Loucy (cell line): ENCODE results near the gene PDE6C.

Experiments
- H2AFZ ChIP-seq: fragments of 200-600 bp; sonication (generic); 2 replicates; pipeline ENCODE4 v1.6.0; 2016; ENCODE audit warnings: antibody characterized with exemption, mild to moderate bottlenecking, low read length, moderate library complexity
- H3F3A ChIP-seq: fragments of 200-600 bp; 2 replicates; pipeline ENCODE4 v1.6.0; 2016; ENCODE audit warnings: antibody characterized with exemption, low read depth, mild to moderate bottlenecking
- H3K27me3 ChIP-seq: fragments of 200-600 bp; sonication (generic); 2 replicates; pipeline ENCODE4 v1.6.1; 2014; ENCODE audit warnings: low read length, mild to moderate bottlenecking; ENCODE audit not compliant: insufficient read depth, poor library complexity, severe bottlenecking
- H3K36me3 ChIP-seq: fragments of 200-600 bp; sonication (generic); 2 replicates; pipeline ENCODE4 v1.6.1; 2016; ENCODE audit warnings: low read length; ENCODE audit not compliant: insufficient read depth
- H3K4me1 ChIP-seq: fragments of 200-600 bp; sonication (generic); 2 replicates; pipeline ENCODE4 v1.5.1; 2014; ENCODE audit warnings: low read length, mild to moderate bottlenecking; ENCODE audit not compliant: insufficient read depth, poor library complexity, severe bottlenecking
- H3K4me2 ChIP-seq: fragments of 200-600 bp; sonication (generic); 2 replicates; pipeline ENCODE4 v1.6.0; 2014; ENCODE audit warnings: antibody characterized with exemption, low read length, low read depth, mild to moderate bottlenecking; ENCODE audit not compliant: poor library complexity, severe bottlenecking
- H3K4me3 ChIP-seq: fragments of 200-600 bp; sonication (generic); 2 replicates; pipeline ENCODE4 v1.5.1; 2014; ENCODE audit warnings: low read length, mild to moderate bottlenecking, mixed read lengths; ENCODE audit not compliant: poor library complexity, severe bottlenecking
- H3K79me2 ChIP-seq: fragments of 200-600 bp; sonication (generic); 2 replicates; pipeline ENCODE4 v1.6.1; 2014; ENCODE audit warnings: low read length; ENCODE audit not compliant: insufficient read depth
- H3K9ac ChIP-seq: fragments of 200-600 bp; sonication (generic); 2 replicates; pipeline ENCODE4 v1.6.0; 2014; ENCODE audit warnings: mild to moderate bottlenecking, low read depth, low read length, moderate library complexity; ENCODE audit not compliant: poor library complexity, severe bottlenecking
- H3K9me2 ChIP-seq: fragments of 200-600 bp; sonication (generic); replicated peaks from 2 replicates; pipeline ENCODE4 v1.6.1; 2016; ENCODE audit warnings: low read depth, low read length, mixed read lengths
- H3K9me3 ChIP-seq: fragments of 200-600 bp; sonication (generic); 2 replicates; pipeline ENCODE4 v1.6.1; 2014; ENCODE audit warnings: mild to moderate bottlenecking, antibody characterized with exemption, low read length, low read depth; ENCODE audit not compliant: insufficient read depth
- H4K20me1 ChIP-seq: fragments of 200-600 bp; sonication (generic); 2 replicates; pipeline ENCODE4 v1.6.0; 2014; ENCODE audit warnings: antibody characterized with exemption, low read length, mild to moderate bottlenecking; ENCODE audit not compliant: insufficient read depth, poor library complexity, severe bottlenecking
- CTCF ChIP-seq: fragments of 200-600 bp; sonication (generic); conservative IDR thresholded peaks from 2 replicates; pipeline ENCODE4 v1.5.1; 2014; ENCODE audit warnings: mild to moderate bottlenecking, antibody characterized with exemption, low read length
- EZH2phosphoT487 ChIP-seq: fragments of 200-600 bp; IDR thresholded peaks from 2 replicates; pipeline ENCODE4 v1.6.1; 2018; ENCODE audit warnings: antibody characterized with exemption, mild to moderate bottlenecking, moderate library complexity, borderline replicate concordance

PDE6C gene

GRCh38 chr10:93673791-93674190 is 61.5 kb downstream of the PDE6C start:
- H3K36me3 ChIP-seq = peaks cover 72% of the 10 kb centered on the region; the same call in 1 of the 2 replicates
- no peaks in the 10 kb centered on the region for H4K20me1 ChIP-seq
- no peaks in the 10 kb centered on the region for H3K27me3 ChIP-seq
- H3K9me3 ChIP-seq = no peaks in the 10 kb centered on the region
- no peaks in the 10 kb centered on the region for H3K4me1 ChIP-seq
- no peak for TF ChIP-seq CTCF
- TF ChIP-seq EZH2phosphoT487 = no peak
- no peaks in the 10 kb centered on the region for H3F3A ChIP-seq
- H3K9me2 ChIP-seq = no peaks in the 10 kb centered on the region
- H3K9ac ChIP-seq = no peak overlapping the region
- H3K4me2 ChIP-seq = no peak overlapping the region
- H3K4me3 ChIP-seq = no peak overlapping the region
- H2AFZ ChIP-seq = no peak overlapping the region
- no peaks in the 10 kb centered on the region for H3K79me2 ChIP-seq

GRCh38 chr10:93678386-93678785 is 66.0 kb downstream of the PDE6C start:
- Histone ChIP-seq H3F3A (no peaks in the 10 kb centered on the region), H3K79me2 (no peaks in the 10 kb centered on the region), H3K9ac (no peak overlapping the region), H3K9me2 (no peaks in the 10 kb centered on the region), H4K20me1 (no peaks in the 10 kb centered on the region), H3K27me3 (no peaks in the 10 kb centered on the region), H3K36me3 (peaks cover 50% of the 10 kb centered on the region; the same call in 1 of the 2 replicates), H3K9me3 (no peaks in the 10 kb centered on the region), H3K4me3 (no peak overlapping the region), H3K4me2 (no peak overlapping the region), H2AFZ (no peak overlapping the region), H3K4me1 (no peaks in the 10 kb centered on the region)
- TF ChIP-seq CTCF = no peak
- no peak for TF ChIP-seq EZH2phosphoT487

- no peak overlapping the region for H3K4me2 ChIP-seq
- no peak overlapping the region for H3K4me3 ChIP-seq
- no peaks in the 10 kb centered on the region for H3K27me3 ChIP-seq
- no peak overlapping the region for H2AFZ ChIP-seq
- no peak overlapping the region for H3K9ac ChIP-seq
- no peaks in the 10 kb centered on the region for H3K4me1 ChIP-seq
- TF ChIP-seq EZH2phosphoT487 (no peak), CTCF (no peak)
- H3K36me3 ChIP-seq = peaks cover 45% of the 10 kb centered on the region; the same call in 1 of the 2 replicates
- H4K20me1 ChIP-seq = no peaks in the 10 kb centered on the region
- H3F3A ChIP-seq = no peaks in the 10 kb centered on the region
- H3K9me2 ChIP-seq = no peaks in the 10 kb centered on the region
- no peaks in the 10 kb centered on the region for H3K79me2 ChIP-seq
- H3K9me3 ChIP-seq = no peaks in the 10 kb centered on the region
Measured at GRCh38 chr10:93678805-93679587, 66.7 kb downstream of the PDE6C start.
